Measurements from ENCODE around the gene CNN1. TPM values are rescaled to one million over a fixed set of nuclear protein-coding genes. Genes with fewer than 3 reads are reported as not detected.

Gene CNN1
- total and polyA plus RNA-seq, 2 of the 13 experiments (the other 11 are each of a cell fraction or from before 2014, with no cell fraction given): 0.70 to 1.1 TPM

DNA sequence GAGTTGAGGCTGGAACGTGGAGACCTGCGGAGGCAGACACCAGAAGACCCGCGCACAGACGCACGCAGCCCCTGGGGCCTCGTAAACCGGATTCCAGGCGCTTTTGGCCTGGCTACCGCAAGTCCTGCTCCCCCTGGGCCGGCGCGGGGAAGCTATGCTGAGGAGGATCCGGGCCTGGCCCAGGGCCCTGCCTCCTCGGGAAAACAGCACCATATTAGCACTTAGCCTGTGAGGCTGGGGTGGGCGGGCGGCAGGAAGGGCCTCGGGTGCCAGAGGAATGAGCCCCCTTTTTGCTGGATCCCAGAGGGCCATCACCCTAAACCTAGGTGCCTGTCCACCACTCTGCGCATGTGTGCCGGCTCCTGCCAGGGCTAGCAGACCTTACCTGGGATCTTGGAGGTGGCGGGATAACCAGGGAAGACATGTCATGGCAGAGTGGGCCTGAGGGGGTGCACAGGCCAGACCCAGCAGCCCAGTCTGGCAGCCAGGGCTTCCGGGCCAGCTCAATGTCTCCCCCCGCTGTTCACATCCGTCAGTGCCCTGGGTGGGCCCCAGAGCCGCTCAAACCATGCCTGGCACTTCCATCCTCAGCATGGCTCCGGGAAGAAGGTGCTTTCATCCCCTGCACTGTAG is 13.1 kb downstream of the CNN1 start (continued):
- TF ChIP-seq HOXA3 (CRISPR knock-in tag; IDR thresholded peaks at IDR 0.05) (no peak), ZNF7 (CRISPR knock-in tag; IDR thresholded peaks at IDR 0.05) (no peak), ERF (CRISPR knock-in tag; IDR thresholded peaks at IDR 0.05) (no peak), NR3C1 (CRISPR knock-in tag; IDR thresholded peaks at IDR 0.05) (no peak), ZNF17 (CRISPR knock-in tag; IDR thresholded peaks at IDR 0.05) (no peak), ZFP1 (CRISPR knock-in tag; IDR thresholded peaks at IDR 0.05) (no peak), KDM5B (CRISPR knock-in tag; IDR thresholded peaks at IDR 0.05; ENCODE audit: borderline replicate concordance) (no peak), ZNF615 (CRISPR knock-in tag; IDR thresholded peaks at IDR 0.05; ENCODE audit: borderline replicate concordance) (no peak), ZNF138 (CRISPR knock-in tag; IDR thresholded peaks at IDR 0.05; ENCODE audit: low read depth) (no peak), AGO1 (IDR thresholded peaks at IDR 0.05; ENCODE audit: low read depth, low read length, poor library complexity, severe bottlenecking) (peak; percentile 35), MTF2 (CRISPR knock-in tag; IDR thresholded peaks at IDR 0.05; ENCODE audit: borderline replicate concordance) (no peak), CBFB (CRISPR knock-in tag; IDR thresholded peaks at IDR 0.05) (no peak), SNRNP70 (IDR thresholded peaks at IDR 0.05; ENCODE audit: low read depth, low read length) (no peak), RAD21 (CRISPR knock-in tag; IDR thresholded peaks at IDR 0.05) (peak; percentile 49; the same call in 1 of the 2 replicates), PHF5A (CRISPR knock-in tag; IDR thresholded peaks at IDR 0.05; ENCODE audit: low read depth, unreplicated experiment) (no peak), ZNF251 (CRISPR knock-in tag; IDR thresholded peaks at IDR 0.05) (no peak), ZZZ3 (CRISPR knock-in tag; IDR thresholded peaks at IDR 0.05; ENCODE audit: borderline replicate concordance) (no peak)
- TF ChIP-seq, protein P1, sequence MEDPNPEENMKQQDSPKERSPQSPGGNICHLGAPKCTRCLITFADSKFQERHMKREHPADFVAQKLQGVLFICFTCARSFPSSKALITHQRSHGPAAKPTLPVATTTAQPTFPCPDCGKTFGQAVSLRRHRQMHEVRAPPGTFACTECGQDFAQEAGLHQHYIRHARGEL (CRISPR knock-in tag; IDR thresholded peaks at IDR 0.05): peak; percentile 99
- TF ChIP-seq, protein P2, sequence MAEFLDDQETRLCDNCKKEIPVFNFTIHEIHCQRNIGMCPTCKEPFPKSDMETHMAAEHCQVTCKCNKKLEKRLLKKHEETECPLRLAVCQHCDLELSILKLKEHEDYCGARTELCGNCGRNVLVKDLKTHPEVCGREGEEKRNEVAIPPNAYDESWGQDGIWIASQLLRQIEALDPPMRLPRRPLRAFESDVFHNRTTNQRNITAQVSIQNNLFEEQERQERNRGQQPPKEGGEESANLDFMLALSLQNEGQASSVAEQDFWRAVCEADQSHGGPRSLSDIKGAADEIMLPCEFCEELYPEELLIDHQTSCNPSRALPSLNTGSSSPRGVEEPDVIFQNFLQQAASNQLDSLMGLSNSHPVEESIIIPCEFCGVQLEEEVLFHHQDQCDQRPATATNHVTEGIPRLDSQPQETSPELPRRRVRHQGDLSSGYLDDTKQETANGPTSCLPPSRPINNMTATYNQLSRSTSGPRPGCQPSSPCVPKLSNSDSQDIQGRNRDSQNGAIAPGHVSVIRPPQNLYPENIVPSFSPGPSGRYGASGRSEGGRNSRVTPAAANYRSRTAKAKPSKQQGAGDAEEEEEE (CRISPR knock-in tag; IDR thresholded peaks at IDR 0.05; ENCODE audit: borderline replicate concordance): no peak
- TF ChIP-seq, protein P3, sequence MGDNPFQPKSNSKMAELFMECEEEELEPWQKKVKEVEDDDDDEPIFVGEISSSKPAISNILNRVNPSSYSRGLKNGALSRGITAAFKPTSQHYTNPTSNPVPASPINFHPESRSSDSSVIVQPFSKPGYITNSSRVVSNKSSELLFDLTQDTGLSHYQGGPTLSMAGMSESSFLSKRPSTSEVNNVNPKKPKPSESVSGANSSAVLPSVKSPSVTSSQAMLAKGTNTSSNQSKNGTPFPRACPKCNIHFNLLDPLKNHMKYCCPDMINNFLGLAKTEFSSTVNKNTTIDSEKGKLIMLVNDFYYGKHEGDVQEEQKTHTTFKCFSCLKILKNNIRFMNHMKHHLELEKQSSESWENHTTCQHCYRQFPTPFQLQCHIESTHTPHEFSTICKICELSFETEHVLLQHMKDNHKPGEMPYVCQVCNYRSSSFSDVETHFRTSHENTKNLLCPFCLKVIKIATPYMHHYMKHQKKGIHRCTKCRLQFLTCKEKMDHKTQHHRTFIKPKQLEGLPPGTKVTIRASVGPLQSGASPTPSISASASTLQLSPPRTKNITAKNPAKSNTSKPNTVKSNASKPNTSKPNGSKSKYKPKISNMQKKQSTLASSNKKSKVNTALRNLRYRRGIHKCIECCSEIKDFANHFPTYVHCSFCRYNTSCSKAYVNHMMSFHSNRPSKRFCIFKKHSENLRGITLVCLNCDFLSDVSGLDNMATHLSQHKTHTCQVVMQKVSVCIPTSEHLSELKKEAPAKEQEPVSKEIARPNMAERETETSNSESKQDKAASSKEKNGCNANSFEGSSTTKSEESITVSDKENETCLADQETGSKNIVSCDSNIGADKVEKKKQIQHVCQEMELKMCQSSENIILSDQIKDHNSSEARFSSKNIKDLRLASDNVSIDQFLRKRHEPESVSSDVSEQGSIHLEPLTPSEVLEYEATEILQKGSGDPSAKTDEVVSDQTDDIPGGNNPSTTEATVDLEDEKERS (CRISPR knock-in tag; IDR thresholded peaks at IDR 0.05): no peak
- TF ChIP-seq, protein P4, sequence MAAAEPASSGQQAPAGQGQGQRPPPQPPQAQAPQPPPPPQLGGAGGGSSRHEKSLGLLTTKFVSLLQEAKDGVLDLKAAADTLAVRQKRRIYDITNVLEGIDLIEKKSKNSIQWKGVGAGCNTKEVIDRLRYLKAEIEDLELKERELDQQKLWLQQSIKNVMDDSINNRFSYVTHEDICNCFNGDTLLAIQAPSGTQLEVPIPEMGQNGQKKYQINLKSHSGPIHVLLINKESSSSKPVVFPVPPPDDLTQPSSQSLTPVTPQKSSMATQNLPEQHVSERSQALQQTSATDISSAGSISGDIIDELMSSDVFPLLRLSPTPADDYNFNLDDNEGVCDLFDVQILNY (CRISPR knock-in tag; conservative IDR thresholded peaks at IDR 0.05): no peak
- TF ChIP-seq, protein P5, sequence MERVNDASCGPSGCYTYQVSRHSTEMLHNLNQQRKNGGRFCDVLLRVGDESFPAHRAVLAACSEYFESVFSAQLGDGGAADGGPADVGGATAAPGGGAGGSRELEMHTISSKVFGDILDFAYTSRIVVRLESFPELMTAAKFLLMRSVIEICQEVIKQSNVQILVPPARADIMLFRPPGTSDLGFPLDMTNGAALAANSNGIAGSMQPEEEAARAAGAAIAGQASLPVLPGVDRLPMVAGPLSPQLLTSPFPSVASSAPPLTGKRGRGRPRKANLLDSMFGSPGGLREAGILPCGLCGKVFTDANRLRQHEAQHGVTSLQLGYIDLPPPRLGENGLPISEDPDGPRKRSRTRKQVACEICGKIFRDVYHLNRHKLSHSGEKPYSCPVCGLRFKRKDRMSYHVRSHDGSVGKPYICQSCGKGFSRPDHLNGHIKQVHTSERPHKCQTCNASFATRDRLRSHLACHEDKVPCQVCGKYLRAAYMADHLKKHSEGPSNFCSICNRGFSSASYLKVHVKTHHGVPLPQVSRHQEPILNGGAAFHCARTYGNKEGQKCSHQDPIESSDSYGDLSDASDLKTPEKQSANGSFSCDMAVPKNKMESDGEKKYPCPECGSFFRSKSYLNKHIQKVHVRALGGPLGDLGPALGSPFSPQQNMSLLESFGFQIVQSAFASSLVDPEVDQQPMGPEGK (CRISPR knock-in tag; IDR thresholded peaks at IDR 0.05): 0 out of 2 replicates have a peak, but pooled peaks have one; percentile 22

All from HepG2 (cell line).